T-helper 9 cell (primary cell): ENCODE data around the gene KRTAP4-4.
"Not testable (repeated sequence)": the region's sequence is repeated elsewhere in the genome, so short reads cannot be mapped to it uniquely, and the experiment has no call there.

Experiments
- DNase-seq: peaks from one replicate; pipeline ENCODE4 v3.0.0-alpha.2; 2020
- total RNA-seq, 2 donors: gene quantifications; one replicate each; lab custom pipeline; 2026; lab: John Stamatoyannopoulos, UW

The KRTAP4-4 gene
- 0 reads per million in 2 donors for total RNA-seq

DNA sequence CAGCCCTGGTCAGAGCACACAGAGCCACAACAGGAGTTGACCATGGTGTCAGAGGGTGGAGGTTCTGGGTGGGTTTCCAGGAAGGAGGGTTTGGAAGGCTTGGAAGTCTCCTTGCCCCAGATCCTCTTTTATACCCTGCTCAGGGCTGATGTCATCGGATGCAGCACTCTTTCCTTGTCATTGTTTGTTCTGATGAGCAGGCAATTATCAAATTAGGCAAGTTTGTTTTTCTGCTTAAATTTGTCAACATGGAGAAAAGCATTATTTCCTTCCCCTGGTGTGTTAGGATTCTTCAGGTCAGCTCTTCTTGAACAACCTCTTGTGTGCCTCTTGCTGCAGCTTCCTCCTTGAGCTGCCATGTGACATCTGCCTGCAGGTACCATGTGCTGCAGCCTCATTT lies at the start of gene KRTAP4-4:
Gene KRTAP4-4 (minus strand): TSS at position 101 of the 400 bp plus-strand sequence. CDS start 57 bp downstream, at position 44.
- DNase-seq, result no peak

- no peak for DNase-seq
Measured at GRCh38 chr17:41199421-41200078, 39.0 kb upstream of the KRTAP4-4 start.

- no peak for DNase-seq
Measured at GRCh38 chr17:41196068-41196467, 35.5 kb upstream of the KRTAP4-4 start.

- DNase-seq, result no peak
Measured at GRCh38 chr17:41190328-41190727, 29.8 kb upstream of the KRTAP4-4 start.

DNA sequence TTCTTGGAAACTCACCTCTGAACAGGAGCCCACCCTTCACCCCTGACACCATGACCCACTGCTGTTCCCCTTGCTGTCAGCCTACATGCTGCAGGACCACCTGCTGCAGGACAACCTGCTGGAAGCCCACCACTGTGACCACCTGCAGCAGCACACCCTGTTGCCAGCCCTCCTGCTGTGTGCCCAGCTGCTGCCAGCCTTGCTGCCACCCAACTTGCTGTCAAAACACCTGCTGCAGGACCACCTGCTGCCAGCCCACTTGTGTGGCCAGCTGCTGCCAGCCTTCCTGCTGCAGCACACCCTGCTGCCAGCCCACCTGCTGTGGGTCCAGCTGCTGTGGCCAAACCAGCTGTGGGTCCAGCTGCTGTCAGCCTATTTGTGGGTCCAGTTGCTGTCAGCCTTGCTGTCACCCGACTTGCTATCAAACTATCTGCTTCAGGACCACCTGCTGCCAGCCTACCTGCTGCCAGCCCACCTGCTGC lies 29.3 kb upstream of the KRTAP4-4 start, which contains the start of gene KRTAP9-1:
Gene KRTAP9-1 (plus strand): TSS at position 51 of the 482 bp plus-strand sequence. CDS start 0 bp downstream, at position 51.
- not testable (repeated sequence) for DNase-seq

- no peak for DNase-seq
Measured at GRCh38 chr17:41186872-41187271, 26.3 kb upstream of the KRTAP4-4 start.

GRCh38 chr17:41185001-41185400 lies 24.5 kb upstream of the KRTAP4-4 start:
- no peak for DNase-seq

- DNase-seq, result no peak
Measured at GRCh38 chr17:41184480-41184961, 24.0 kb upstream of the KRTAP4-4 start, which contains the start of gene KRTAP4-1. Gene KRTAP4-1 (minus strand): TSS chr17:41184911. CDS start chr17:41184854, 57 bp downstream.

DNA sequence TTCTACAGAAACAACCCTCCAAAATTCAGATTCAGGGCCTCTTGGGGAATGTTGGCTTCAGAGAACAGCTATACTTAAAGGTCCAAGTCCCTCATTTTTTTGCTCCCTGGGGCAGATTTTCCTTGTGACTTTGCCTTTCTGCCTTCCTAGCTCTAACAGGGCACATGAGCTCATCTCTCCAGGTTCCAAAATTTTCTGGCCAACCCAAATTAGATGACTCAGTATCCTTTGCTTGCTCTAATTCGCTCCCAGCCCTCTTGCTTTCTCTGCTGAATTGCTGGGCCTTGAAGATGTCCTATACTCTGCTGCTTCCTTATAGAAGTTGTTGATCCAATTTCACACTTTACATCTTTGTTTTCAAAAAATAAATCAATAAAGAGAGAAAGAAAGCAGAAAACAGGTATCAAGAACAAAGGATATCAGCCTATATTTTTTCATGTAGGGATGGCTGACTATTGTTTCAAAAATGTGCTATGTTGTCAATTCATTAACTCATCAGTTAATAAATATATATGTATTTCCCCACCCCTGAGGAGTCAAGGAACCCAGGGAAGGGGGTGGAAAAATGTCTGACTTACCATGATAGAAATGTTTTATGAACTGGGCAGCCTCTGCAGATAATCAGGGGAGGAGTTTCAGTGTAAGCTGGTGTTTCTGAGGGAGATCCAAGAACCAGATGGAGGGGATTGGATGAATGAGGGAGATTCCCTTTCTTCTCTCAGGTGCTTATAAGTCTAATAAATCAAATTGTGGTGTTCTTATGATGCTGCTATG lies 18.5 kb upstream of the KRTAP4-4 start:
- no peak for DNase-seq

GRCh38 chr17:41178341-41178740 lies 17.8 kb upstream of the KRTAP4-4 start:
- DNase-seq, result no peak

- no peak for DNase-seq
Measured at GRCh38 chr17:41177727-41178271, 17.3 kb upstream of the KRTAP4-4 start, which contains the start of gene KRTAP4-2. Gene KRTAP4-2 (minus strand): TSS chr17:41178221. CDS start chr17:41178164, 57 bp downstream.

DNA sequence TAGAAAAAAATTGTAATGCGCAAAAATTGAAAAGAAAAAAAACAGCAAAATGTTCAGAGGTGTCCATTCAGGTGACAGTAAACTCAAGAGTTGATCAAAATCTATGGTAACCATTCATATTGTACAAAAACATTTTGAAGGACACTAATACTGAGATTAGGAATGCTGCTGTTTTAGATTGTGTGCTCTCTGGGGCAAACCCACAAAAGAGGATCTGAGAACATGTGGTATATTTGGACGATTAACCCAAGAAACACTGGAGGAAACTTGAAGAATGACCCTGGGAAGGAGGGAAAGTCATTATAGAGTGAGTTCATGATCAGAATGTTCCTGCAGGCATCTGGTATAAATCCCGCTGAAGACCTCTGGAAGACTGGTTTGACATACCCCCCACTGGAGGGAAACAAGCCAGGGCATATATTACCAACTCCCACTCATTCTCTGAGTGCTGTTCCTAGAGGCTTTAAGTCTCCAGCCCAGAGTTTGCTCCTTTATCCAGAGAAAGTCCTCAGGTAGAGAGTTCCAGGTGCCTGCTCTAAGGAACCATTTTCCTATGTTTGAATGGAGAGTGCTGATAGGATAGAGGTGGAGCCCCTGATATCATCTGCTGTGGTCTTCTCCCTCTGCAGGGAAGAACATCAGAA lies 16.3 kb upstream of the KRTAP4-4 start:
- no peak for DNase-seq

- DNase-seq, result no peak
Measured at GRCh38 chr17:41171886-41172285, 11.3 kb upstream of the KRTAP4-4 start.

GRCh38 chr17:41168121-41168520 lies 7.6 kb upstream of the KRTAP4-4 start, which contains the start of gene KRTAP4-3:
Gene KRTAP4-3 (minus strand): TSS chr17:41168221. CDS start chr17:41168172, 49 bp downstream.
- no peak for DNase-seq

DNA sequence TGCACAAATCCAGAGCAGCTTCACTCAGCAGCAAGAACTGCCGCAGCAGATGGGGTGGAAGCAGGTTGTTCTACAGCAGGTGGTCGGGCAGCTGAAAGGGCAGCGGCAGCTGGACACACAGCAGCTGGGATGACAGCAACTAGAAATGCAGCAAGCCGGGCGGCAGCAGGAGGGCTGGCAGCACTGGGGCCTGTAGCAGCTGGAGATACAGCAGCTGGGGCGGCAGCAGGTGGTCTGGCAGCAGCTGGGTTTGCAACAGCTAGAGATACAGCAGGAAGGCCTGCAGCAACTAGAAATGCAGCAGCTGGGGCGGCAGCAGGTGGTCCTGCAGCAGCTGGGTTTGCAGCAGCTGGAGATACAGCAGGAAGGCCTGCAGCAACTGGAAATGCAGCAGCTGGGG lies 7.0 kb upstream of the KRTAP4-4 start:
- no peak for DNase-seq

- no peak for DNase-seq
Measured at GRCh38 chr17:41163828-41164227, 3.3 kb upstream of the KRTAP4-4 start.

- DNase-seq, result not testable (repeated sequence)
Measured at GRCh38 chr17:41160190-41160589, 358 bp downstream of the KRTAP4-4 start.

GRCh38 chr17:41153856-41154255 lies 6.7 kb downstream of the KRTAP4-4 start:
- DNase-seq, result no peak

DNA sequence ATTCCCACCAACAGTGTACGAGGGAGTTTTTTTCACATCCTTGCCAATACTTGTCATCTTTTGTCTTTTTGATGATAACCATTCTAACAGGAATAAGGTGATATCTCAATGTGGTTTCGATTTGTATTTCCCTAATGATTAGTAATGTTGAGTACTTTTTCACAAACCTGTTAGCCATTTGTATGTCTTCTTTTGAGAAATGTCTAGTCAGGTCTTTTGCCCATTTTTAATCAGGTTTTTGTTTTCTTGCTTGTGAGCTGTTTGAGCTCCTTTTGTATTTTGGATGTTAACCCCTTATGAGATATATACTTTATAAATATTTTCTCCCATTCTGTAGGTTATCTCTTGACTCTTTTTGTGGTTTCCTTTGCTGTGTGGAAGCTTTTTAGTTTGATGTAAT lies 9.0 kb downstream of the KRTAP4-4 start:
- no peak for DNase-seq

DNA sequence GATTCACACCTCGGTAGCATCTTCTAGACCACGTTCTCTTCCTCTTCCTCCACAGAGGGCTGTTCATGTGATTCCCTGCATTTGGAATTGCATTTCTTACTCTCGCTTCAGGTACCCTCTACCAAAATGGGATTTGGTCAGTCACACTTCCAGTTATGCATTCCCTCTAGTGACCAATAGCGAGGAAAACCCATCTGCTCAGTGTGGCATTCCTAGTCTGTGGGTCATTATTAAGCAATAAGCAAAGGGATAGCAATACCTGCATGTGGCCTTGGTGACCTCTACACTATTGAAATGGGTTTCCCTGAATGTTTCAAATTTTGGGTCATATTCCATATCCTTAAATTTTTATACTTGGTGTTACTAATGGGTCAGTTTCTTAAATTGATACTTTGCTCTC lies 10.5 kb downstream of the KRTAP4-4 start:
- no peak for DNase-seq

DNA sequence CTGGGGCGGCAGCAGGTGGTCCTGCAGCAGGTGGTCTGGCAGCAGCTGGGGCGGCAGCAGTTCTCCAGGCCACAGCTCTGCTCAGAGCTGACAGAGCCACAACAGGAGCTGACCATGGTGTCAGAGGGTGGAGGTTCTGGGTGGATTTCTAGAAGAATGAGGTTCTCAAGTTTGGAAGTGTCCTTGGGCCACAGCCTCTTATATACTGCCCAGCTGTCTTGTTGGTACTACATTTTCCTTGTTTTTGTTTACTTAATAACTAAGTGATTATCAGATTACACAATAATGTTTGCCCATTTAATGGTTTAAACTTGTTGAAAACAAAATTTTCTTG lies 10.9 kb downstream of the KRTAP4-4 start, which contains the start of gene KRTAP4-5:
Gene KRTAP4-5 (minus strand): TSS at position 174 of the 334 bp plus-strand sequence. CDS start 58 bp downstream, at position 116.
- DNase-seq, result no peak

DNA sequence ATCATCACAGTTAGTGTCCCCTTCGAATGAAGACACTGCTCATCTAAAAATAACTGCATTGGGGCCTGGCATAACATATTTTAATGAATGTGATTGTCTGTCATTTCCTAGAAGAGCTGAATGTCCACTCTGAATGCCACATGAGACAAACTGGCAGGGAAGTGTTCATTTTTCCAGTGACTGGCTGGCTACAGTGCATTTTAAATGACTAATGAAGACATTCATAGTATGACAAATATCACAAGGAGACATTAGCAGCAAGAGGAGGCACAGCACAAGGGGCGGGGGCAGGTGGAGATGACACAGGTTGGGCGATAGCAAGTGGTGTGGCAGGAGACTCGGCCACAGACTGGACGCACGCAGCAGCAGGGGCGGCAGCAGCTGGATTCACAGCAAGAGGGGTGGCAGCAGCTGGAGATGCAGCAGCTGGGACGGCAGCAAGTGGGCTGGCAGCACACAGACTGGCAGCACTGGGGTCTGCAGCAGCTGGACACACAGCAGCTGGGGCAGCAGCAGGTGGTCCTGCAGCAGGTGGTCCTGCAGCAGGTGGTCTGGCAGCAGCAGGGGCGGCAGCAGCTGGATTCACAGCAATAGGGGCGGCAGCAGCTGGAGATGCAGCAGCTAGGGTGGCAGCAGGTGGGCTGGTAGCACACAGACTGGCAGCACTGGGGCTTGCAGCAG lies 11.4 kb downstream of the KRTAP4-4 start:
- DNase-seq, result not testable (repeated sequence)
